ENCODE results near the gene SLC1A4. TPM values are rescaled to one million over a fixed set of nuclear protein-coding genes. Genes with fewer than 3 reads are reported as not detected.

Gene SLC1A4
- total and polyA plus RNA-seq, 4 donors = 3.4 to 23.4 (median 9.6) TPM

DNA sequence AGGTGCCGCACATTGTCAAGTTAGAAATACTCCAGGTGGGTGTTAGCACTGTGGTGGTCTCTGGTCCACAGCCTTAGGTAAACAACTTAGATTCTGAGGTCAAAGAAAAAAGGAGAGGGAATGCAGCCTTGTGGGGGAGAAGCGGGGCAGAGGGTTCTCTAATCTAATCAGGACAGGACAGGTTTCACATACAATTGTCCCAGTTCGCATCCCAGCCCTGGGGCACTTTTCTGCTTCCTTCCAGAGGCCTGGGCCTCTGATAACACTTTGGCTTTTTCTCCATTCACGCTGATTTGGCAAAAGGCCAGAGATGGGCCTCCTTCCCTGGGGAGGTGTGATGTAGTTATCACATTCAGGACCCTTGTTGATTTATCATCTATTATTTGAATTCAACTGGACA, 32.5 kb downstream of the SLC1A4 start:
- no peak for TF ChIP-seq NR2F2 (IDR thresholded peaks at IDR 0.05)
- no peak for TF ChIP-seq FOXA1 (IDR thresholded peaks at IDR 0.05)
- no peak for TF ChIP-seq HNF4A (conservative IDR thresholded peaks at IDR 0.05)
- TF ChIP-seq, protein P1, sequence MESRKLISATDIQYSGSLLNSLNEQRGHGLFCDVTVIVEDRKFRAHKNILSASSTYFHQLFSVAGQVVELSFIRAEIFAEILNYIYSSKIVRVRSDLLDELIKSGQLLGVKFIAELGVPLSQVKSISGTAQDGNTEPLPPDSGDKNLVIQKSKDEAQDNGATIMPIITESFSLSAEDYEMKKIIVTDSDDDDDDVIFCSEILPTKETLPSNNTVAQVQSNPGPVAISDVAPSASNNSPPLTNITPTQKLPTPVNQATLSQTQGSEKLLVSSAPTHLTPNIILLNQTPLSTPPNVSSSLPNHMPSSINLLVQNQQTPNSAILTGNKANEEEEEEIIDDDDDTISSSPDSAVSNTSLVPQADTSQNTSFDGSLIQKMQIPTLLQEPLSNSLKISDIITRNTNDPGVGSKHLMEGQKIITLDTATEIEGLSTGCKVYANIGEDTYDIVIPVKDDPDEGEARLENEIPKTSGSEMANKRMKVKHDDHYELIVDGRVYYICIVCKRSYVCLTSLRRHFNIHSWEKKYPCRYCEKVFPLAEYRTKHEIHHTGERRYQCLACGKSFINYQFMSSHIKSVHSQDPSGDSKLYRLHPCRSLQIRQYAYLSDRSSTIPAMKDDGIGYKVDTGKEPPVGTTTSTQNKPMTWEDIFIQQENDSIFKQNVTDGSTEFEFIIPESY (IDR thresholded peaks at IDR 0.05) = no peak
- TF ChIP-seq JUND (IDR thresholded peaks at IDR 0.05) = no peak
- TF ChIP-seq, protein P2, sequence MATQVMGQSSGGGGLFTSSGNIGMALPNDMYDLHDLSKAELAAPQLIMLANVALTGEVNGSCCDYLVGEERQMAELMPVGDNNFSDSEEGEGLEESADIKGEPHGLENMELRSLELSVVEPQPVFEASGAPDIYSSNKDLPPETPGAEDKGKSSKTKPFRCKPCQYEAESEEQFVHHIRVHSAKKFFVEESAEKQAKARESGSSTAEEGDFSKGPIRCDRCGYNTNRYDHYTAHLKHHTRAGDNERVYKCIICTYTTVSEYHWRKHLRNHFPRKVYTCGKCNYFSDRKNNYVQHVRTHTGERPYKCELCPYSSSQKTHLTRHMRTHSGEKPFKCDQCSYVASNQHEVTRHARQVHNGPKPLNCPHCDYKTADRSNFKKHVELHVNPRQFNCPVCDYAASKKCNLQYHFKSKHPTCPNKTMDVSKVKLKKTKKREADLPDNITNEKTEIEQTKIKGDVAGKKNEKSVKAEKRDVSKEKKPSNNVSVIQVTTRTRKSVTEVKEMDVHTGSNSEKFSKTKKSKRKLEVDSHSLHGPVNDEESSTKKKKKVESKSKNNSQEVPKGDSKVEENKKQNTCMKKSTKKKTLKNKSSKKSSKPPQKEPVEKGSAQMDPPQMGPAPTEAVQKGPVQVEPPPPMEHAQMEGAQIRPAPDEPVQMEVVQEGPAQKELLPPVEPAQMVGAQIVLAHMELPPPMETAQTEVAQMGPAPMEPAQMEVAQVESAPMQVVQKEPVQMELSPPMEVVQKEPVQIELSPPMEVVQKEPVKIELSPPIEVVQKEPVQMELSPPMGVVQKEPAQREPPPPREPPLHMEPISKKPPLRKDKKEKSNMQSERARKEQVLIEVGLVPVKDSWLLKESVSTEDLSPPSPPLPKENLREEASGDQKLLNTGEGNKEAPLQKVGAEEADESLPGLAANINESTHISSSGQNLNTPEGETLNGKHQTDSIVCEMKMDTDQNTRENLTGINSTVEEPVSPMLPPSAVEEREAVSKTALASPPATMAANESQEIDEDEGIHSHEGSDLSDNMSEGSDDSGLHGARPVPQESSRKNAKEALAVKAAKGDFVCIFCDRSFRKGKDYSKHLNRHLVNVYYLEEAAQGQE (IDR thresholded peaks at IDR 0.05) = no peak
- TF ChIP-seq TAF1 (conservative IDR thresholded peaks at IDR 0.05) = no peak
- TF ChIP-seq GABPA (IDR thresholded peaks at IDR 0.05 in 1 of 2, conservative IDR thresholded peaks at IDR 0.05 in 1 of 2) = no peak
- TF ChIP-seq FOXA2 (IDR thresholded peaks at IDR 0.05) = no peak
- TF ChIP-seq, protein P3, sequence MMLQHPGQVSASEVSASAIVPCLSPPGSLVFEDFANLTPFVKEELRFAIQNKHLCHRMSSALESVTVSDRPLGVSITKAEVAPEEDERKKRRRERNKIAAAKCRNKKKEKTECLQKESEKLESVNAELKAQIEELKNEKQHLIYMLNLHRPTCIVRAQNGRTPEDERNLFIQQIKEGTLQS (IDR thresholded peaks at IDR 0.05) = no peak
- TF ChIP-seq, protein P4, sequence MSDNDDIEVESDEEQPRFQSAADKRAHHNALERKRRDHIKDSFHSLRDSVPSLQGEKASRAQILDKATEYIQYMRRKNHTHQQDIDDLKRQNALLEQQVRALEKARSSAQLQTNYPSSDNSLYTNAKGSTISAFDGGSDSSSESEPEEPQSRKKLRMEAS (IDR thresholded peaks at IDR 0.05) = no peak
- no peak for TF ChIP-seq RXRA (IDR thresholded peaks at IDR 0.05)
- H3K9me3 ChIP-seq (ENCODE audit: control insufficient read depth in 4 of 4, low read length in 3 of 4) = no peaks in the 10 kb centered on the region
- peaks cover 6 to 24% (median 14%) of the 10 kb centered on the region in 4 donors for H3K36me3 ChIP-seq (ENCODE audit: control insufficient read depth in 4 of 4, insufficient read depth in 3 of 4, low read depth in 1 of 4, low read length in 3 of 4)
- peaks cover 6 to 14% (median 9%) of the 10 kb centered on the region in 4 donors for H3K4me1 ChIP-seq (ENCODE audit: control insufficient read depth in 4 of 4, insufficient read depth in 4 of 4, low read length in 3 of 4)
- no peak overlapping the region for H3K9ac ChIP-seq (ENCODE audit: low read depth in 1 of 2, low read length in 2 of 2)
- WGBS = 80% methylated on average over 4 of the region's 4 CpGs
- no peak overlapping the region for H3K27ac ChIP-seq (ENCODE audit: low read depth in 1 of 2, low read length in 2 of 2)
- no peak overlapping the region for H3K4me3 ChIP-seq (ENCODE audit: low read depth in 1 of 3, low read length in 3 of 3)
- DNase-seq (ENCODE audit: low spot score) = peak; percentile 63
- no peaks in the 10 kb centered on the region for H3K27me3 ChIP-seq (ENCODE audit: control insufficient read depth in 4 of 4, insufficient read depth in 4 of 4, low read length in 3 of 4)

DNA sequence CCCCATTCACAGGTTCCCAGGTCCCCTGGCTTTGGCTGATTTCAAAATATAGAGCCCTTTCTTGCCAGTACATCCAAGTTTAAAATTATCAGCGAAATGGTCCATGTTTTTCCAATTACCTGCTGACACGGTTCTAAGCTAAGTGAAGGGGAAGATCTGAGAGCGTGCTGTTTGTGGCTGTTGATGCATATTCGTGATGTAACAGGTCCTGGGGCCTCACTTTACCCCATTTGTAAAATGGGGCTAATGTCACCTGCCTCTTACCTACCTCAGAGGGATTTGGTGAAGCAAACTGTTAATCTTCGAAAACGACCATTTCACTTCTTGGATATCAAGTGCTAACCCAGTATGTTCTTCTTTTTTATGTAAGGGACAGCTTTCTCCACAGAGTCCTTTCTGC, 33.0 kb downstream of the SLC1A4 start:
- no peak overlapping the region for H3K4me3 ChIP-seq (ENCODE audit: low read depth in 1 of 3, low read length in 3 of 3)
- 94% methylated on average over 6 of the region's 6 CpGs for WGBS
- TF ChIP-seq NR2F2 (IDR thresholded peaks at IDR 0.05) (no peak), RAD21 (IDR thresholded peaks at IDR 0.05) (no peak), JUND (IDR thresholded peaks at IDR 0.05) (no peak), YY1 (IDR thresholded peaks at IDR 0.05) (no peak), HNF4A (conservative IDR thresholded peaks at IDR 0.05) (no peak), FOXA2 (IDR thresholded peaks at IDR 0.05) (no peak), TAF1 (conservative IDR thresholded peaks at IDR 0.05) (no peak), SP1 (IDR thresholded peaks at IDR 0.05) (no peak), GABPA (IDR thresholded peaks at IDR 0.05 in 1 of 2, conservative IDR thresholded peaks at IDR 0.05 in 1 of 2) (no peak)
- TF ChIP-seq, protein P3 (IDR thresholded peaks at IDR 0.05) = no peak
- TF ChIP-seq, protein P2 (IDR thresholded peaks at IDR 0.05) = no peak
- TF ChIP-seq, protein P4 (IDR thresholded peaks at IDR 0.05) = no peak
- TF ChIP-seq, protein P1 (IDR thresholded peaks at IDR 0.05) = no peak
- TF ChIP-seq, protein P5, sequence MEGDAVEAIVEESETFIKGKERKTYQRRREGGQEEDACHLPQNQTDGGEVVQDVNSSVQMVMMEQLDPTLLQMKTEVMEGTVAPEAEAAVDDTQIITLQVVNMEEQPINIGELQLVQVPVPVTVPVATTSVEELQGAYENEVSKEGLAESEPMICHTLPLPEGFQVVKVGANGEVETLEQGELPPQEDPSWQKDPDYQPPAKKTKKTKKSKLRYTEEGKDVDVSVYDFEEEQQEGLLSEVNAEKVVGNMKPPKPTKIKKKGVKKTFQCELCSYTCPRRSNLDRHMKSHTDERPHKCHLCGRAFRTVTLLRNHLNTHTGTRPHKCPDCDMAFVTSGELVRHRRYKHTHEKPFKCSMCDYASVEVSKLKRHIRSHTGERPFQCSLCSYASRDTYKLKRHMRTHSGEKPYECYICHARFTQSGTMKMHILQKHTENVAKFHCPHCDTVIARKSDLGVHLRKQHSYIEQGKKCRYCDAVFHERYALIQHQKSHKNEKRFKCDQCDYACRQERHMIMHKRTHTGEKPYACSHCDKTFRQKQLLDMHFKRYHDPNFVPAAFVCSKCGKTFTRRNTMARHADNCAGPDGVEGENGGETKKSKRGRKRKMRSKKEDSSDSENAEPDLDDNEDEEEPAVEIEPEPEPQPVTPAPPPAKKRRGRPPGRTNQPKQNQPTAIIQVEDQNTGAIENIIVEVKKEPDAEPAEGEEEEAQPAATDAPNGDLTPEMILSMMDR (IDR thresholded peaks at IDR 0.05; ENCODE audit: low read depth, low read length, missing input control) = no peak

More for the DNA sequence above, 33.0 kb downstream of the SLC1A4 start:
- DNase-seq (ENCODE audit: low spot score) = no peak
- no peaks in the 10 kb centered on the region for H3K9me3 ChIP-seq (ENCODE audit: control insufficient read depth in 4 of 4, low read length in 3 of 4)
- H3K27ac ChIP-seq (ENCODE audit: low read depth in 1 of 2, low read length in 2 of 2) = no peak overlapping the region
- peaks cover 6 to 24% (median 14%) of the 10 kb centered on the region in 4 donors for H3K36me3 ChIP-seq (ENCODE audit: control insufficient read depth in 4 of 4, insufficient read depth in 3 of 4, low read depth in 1 of 4, low read length in 3 of 4)
- peaks cover 6 to 14% (median 10%) of the 10 kb centered on the region in 4 donors for H3K4me1 ChIP-seq (ENCODE audit: control insufficient read depth in 4 of 4, insufficient read depth in 4 of 4, low read length in 3 of 4)
- no peak overlapping the region for H3K9ac ChIP-seq (ENCODE audit: low read depth in 1 of 2, low read length in 2 of 2)
- no peaks in the 10 kb centered on the region for H3K27me3 ChIP-seq (ENCODE audit: control insufficient read depth in 4 of 4, insufficient read depth in 4 of 4, low read length in 3 of 4)

Measured in liver (tissue), 9 donors.